HG02623 (cell line): Measurements from ENCODE around the gene INTS4.
"Not testable (repeated sequence)": the region's sequence is repeated elsewhere in the genome, so short reads cannot be mapped to it uniquely, and the experiment has no call there.

ENCODE experiments used
- ATAC-seq: cut with Tn5 transposase; IDR thresholded peaks from one replicate; pipeline ENCODE4 v1.9.1; 2021; ENCODE audit warnings: moderate library complexity; ENCODE audit not compliant: unreplicated experiment

Gene INTS4

DNA sequence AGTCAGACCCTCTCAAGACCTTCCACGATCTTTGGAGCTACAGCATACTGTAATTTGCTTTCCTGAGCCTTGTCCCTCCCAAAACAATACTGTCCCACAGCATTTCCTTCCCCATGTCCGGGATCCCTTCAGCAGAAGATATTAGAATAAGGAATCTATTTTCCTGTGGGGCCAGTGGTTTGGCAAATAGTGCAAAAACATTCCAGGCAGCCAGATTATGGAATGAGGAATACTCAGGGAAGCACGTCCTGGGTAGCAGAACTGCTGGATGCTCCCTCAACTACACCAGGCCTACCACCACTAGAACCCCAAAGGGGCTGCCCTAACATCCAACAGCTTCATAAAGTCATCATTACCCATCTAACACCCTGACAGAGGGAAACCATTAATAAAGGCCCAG, 112.1 kb downstream of the INTS4 start:
- ATAC-seq, result no peak

DNA sequence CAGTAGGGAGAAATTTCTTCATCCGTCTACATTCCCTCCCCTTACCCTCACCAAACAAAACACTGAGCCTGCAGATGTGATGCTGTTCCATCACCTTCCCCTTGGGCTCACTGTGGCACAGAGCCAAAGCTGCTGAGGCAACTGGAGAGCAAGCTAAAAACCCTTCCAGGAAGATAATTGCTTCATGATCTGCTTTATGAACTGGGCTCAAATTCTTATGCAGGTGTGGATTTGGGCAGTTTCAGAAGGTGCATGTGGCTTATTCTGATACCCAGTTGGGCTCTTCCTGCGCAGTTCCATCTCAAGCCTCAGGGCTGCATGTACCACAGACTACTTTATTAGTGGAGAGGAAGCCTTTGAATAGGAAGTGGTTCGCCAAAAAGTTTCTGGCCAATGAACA, 115.2 kb downstream of the INTS4 start:
- peak; percentile 80 for ATAC-seq

DNA sequence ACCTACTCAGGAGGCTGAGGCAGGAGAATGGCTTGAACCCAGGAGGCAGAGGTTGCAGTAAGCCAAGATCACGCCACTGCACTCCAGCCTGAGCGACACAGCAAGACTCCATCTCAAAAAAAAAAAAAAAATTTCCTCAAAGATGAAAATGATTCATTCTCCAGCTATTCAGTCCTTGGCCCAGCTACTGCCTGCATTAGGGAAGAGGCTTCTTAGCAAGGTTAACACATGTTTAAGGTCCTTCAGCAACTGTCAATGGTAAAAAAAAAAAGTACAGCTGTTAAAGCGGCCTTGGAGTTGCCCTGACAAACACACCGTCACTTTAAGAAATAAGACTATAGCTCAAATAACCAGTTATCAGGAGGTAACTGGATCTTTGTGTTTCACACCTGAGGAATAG, 116.2 kb downstream of the INTS4 start:
- not testable (repeated sequence) for ATAC-seq

DNA sequence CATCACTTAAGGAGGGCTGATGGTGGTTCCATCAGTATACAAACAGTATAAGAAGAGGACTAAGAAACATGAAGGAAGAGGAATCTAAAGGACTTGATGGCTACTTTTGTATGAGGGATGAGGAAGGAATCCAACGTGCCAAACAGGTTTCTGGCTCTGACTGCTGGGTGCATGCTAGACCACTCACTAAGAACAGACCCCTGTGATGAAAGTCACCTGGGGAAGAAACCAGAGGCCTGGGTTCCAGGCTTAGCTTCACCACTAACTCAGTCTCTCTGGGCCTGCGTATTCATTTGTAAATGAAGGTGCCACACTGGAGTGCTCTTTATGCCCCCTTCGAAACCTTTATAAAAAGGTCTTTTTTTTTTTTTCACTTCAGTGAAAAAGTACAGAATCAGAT, 118.4 kb downstream of the INTS4 start:
- no peak for ATAC-seq

DNA sequence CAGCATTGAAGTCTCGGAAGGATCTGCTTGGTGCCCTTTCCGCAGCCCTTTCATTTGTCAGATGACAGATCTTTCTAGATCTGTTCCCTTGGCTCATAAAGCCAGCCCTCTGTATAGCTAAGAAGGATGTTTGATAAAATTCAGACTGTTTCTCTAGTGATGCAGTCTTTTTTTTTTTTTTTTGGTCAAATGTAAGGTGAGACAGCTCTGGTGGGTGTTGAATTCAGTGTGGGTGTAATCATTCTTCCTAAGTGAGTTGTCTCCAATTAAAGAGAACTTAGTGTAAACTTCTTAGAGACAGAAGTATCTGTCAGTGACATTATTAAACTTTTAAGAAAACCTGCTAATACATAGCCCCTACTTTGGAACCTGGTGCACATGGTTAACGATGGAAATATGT, 120.3 kb downstream of the INTS4 start:
- ATAC-seq, result no peak

DNA sequence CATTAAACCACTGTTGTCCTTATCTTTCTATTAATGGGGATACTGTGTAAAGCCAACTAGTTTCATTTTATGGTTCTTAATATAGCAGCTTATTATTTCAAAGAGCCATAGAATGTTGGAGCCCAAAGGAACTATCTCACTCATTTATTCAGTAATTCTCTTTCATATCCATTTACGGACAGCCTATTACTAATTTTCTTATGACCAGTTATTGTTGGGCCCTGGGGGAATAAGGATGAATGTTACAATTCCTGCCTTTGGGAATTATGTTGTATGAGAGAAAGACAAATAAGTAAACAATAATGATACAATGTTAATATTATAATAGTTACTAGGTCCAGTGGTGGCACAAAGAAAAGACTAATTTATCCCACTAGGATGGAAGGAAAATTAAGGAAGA, 121.1 kb downstream of the INTS4 start:
- no peak for ATAC-seq

DNA sequence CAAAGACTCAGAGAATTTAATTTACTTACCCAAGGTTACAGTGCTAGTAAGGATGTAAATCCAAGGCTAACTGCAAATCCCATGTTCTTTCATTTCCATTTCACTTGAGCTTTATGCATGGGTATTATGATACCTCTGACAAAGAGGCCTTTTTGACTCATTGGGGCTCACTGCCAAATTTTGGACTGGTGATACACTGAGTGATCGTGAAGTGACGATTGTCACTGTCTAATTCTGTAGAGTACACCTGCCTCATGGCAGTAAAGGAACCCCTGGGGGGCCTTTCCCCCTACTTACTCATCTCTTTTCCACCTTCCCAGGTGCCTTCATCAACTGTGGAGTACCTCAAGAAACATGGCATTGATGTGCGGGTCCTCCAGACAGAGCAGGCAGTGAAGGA, 122.6 kb downstream of the INTS4 start:
- ATAC-seq, result no peak

DNA sequence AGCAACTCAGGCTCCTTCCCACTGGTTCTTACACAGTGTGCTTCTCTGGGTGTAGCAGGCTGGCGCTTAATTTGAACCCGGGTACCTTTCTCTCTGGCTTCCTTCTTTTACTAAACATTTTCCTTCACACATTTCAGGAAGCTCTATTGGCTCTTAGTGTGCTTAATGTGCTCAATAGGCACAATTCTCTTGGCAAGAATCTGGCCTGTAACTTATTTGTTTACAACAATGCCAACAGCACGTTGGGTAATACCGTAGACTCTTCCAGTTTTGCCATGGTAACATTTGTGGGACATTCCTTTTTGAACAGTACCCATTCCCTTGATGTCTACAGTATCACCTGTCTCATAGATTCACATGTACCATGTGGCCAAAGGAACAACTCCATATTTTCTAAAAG, 125.7 kb downstream of the INTS4 start:
- ATAC-seq, result no peak

DNA sequence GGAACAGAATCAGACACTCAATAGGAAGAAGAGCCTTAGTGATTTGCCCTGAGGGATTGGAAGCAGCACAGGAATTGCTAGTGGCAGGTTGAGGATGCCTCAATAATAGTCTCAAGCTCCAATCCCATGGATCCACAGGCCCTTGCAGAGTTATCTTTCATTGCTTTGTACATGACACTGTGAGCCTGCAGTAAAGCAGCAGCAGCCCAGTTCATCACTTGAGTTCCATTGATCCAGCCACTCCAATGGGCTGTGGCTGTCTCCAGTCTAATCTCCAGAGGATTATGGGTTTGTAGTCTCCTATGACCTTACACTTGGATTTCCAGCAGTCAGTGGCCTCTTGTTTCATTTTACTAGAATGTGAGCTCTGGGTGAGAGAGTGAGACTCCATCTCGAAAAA, 128.1 kb downstream of the INTS4 start:
- ATAC-seq, result no peak

DNA sequence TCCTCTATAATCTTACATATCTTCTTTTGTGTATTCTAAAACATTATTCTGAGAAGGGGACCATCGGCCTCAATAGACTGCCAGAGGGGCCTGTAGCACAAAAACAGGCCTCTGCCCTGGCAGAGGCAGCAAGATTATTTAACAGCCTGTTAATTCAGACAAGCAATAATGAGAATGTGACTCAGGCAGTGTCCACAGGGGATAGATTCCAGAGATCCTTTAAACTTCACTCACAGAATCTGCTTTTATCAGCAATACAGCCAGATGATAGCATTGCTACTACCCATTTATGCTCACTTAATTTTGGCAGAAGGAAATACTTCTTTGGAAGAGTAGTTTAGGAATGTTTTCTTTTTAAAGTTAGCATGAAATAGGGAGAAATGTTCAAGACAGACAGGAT, 128.7 kb downstream of the INTS4 start:
- no peak for ATAC-seq

DNA sequence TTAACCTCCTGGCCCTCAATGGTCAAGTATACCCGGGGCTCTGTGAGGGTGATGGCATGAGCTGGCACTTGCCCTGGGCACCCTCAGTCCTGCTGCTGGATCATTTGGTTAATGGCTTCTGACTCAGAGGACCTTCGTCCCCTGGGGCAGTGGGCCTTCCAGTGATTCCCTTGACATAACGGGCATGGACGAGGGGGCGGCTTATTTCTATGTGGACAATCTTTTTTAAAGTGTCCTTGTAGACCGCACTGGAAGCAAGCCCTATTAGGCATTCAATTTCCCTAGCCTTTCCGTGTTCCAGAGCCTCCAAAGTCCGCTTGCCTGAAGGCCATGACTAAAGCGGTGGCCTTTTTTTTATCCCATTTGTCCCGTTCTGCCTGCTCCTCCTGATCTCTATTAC, 133.0 kb downstream of the INTS4 start:
- ATAC-seq, result not testable (repeated sequence)

DNA sequence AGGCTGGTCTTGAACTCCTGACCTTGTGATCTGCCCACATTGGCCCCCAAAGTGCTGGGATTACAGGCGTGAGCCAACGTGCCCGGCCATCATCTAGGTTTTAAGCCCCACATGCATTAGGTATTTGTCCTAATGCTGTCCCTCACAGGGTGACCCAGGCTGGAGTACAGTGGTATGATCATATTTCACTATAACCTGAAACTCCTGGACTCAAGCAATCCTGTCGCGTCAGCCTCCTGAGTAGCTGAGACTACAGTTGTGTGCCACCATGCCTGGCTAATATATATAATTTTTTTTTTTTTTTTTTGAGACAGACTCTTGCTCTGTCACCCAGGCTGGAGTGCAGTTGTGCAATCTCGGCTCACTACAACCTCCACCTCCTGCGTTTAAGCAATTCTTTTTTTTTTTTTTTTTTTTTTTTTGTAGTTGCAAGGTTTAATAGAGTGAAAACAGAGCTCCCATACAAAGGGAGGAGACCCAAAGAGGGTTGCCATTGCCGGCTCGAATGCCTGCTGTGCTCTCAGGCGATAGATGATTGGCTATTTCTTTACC, 136.5 kb downstream of the INTS4 start:
- ATAC-seq, result not testable (repeated sequence)

DNA sequence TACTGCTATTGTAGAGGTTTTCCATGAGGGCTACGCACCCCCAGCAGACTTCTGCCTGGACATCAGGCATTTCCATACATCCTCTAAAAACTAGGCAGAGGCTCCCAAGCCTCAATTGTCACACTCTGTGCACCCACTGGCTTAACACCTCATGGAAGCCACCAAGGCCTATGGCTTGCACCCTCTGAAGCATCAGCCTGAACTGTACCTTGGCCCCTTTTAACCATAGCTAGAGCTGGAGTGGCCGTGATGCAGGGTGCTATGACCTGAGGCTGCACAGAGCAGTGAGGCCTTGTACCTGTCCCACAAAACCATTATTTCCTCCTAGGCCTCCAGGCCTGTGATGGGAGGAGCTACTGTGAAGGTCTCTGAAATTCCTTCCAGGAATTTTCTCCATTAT, 139.6 kb downstream of the INTS4 start:
- ATAC-seq, result no peak

DNA sequence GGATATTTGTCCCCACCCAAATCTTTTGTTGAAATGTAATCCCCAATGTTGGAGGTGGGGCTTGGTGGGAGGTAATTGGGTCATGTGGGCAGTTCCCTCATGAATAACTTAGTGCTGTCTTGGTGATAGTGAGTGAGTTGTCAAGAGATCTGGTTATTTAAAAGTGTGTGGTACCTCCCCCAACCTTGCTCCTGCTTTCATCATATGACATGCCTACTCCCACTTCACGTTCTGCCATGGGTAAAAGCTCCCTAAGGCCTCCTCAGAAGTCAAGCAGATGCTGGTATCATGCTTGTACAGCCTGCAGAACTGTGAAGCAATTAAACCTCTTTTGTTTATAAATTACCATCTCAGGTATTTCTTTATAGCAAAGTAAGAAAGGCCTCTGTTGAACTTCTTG, 143.0 kb downstream of the INTS4 start:
- ATAC-seq, result no peak

DNA sequence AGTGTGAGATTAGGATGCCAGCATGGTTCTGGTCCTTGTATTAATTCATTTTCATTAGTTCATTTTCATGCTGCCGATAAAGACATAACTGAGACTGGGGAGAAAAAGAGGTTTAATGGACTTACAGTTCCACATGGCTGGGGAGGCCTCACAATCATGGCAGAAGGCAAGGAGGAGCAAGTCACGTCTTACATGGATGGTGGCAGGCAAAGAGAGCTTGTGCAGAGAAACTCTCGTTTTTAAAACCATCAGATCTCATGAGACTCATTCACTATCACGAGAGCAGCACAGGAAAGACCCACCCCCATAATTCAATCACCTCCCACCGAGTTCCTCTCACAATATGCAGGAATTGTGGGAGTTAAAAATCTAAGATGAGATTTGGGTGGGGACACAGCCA, 150.8 kb downstream of the INTS4 start:
- ATAC-seq, result not testable (repeated sequence)

DNA sequence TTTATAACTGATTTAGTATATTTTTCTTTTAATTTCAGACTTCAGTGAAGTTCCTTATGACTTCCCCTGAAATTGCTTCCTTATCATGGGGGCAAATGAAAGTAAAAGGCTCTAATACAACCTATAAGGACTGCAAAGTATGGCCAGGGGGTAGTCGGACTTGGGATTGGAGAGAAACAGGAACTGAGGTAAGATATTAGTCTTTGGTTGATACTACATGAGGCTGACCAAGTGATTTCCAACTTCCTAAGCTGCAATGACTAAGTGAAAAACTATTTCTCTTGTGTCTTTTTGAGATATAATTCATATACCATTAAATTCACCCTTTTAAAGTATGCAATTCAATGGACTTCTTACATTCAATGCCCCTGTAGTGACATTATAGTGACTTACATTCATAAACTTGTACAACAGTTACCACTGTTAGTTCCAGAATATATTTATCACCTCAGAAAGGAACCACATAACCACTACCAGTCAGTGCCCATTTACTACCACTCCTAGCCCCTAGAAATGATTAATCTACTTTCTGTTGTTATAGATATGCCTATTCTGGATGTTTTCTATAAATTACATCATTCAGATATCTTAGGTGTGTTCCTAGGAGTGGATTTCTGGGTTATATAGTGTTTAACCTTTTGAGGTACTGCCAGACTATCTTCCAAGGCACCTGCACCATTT, 151.9 kb downstream of the INTS4 start:
- no peak for ATAC-seq

DNA sequence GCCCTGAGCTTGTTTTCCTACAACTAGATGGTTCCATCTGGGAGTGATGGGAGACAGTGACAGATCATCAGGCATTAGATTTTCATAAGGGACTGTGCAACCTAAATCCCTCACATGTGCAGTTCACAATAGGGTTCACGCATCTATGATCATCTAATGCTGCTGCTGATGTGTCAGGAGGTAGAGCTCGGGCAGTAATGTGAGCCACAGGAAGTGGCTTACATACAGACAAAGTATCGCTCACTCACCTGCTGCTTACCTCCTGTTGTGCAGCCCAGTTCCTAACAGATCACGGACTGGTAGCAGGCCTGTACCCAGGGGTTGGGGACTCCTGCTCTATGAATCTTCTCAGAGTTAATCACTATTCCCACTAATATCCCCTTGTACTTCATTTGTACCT, 161.2 kb downstream of the INTS4 start:
- no peak for ATAC-seq

DNA sequence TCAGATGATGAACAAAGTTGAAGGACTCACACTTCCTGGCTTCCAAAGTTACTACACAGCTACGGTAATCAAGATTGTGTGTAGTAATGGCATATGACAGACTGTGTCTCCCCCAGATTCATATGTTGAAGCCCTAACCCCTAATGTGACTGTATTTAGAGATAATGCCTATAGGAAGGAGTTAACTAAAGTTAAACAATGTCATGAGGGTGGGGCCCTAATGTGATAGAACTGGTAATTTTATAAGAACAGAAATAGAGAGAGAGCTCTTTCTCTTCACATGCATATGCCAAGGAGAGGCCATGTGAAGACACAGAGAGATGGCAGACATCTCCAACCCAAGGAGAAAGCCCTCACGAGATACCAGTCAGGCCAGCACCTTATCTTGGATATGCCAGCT, 165.5 kb downstream of the INTS4 start:
- ATAC-seq, result no peak
